ENCODE results near the gene MYMK. TPM values are rescaled to one million over a fixed set of nuclear protein-coding genes. Genes with fewer than 3 reads are reported as not detected.

The MYMK gene
- total and polyA plus RNA-seq, 7 donors, result not detected

DNA sequence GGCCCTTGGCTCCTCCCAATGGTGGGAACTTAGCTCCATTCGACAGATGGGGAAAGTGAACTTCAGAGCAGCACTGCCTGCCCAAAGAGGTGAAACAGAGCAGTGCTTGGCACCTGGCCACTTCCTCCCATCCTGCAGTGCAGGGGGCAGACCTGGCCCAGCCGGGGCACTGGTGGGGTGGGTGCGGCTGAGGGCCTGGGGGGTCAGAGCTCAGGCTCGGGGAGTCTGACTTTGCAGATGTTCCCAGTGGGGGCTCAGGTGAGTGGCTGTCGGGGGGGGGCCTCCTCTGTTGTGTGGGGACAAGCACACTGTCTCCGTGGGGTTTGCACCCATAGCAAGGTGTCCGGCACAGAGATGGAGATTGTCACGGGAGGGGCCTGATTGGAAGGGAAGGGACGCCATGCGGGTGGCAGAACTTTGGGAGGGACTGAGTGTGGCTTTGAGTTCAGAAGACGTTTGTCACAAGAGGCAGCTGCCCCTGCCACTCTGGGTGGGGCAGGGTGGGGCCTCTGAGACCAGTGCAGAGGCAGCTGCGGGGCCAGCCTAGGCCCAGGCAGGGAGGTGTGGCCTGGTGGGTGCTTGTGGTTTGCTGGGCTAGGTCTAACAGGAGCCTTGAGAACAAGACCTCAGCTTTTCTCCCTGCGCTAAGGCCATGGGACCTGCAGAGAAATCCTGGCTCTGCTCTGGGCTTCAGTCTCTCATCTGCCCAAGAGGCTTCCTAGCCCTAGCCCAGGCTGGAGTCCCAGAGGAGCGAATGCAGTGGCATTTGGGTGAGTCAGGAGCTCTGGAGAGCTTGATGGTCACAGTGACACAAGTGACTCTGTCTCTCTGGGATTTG, 2.5 kb downstream of the MYMK start:
- Histone ChIP-seq H3K36me3 (no peaks in the 10 kb centered on the region), H3K4me1 (peaks cover 0 to 14% (median 10%) of the 10 kb centered on the region in 4 donors), H3K9me3 (no peaks in the 10 kb centered on the region), H3K27me3 (no peaks in the 10 kb centered on the region), H3K4me3 (no peak overlapping the region), H3K27ac (no peak overlapping the region)
- WGBS, 2 donors, result 29 to 63% methylated on average over 14 of the region's 14 CpGs
- intact Hi-C loops (cut with DNase I), result no loop called here
- TF ChIP-seq POLR2AphosphoS5 (IDR thresholded peaks at IDR 0.05), result no peak
- no peak for TF ChIP-seq POLR2A (IDR thresholded peaks at IDR 0.05)
- no peak for TF ChIP-seq EP300 (IDR thresholded peaks at IDR 0.05)
- TF ChIP-seq, protein P1, sequence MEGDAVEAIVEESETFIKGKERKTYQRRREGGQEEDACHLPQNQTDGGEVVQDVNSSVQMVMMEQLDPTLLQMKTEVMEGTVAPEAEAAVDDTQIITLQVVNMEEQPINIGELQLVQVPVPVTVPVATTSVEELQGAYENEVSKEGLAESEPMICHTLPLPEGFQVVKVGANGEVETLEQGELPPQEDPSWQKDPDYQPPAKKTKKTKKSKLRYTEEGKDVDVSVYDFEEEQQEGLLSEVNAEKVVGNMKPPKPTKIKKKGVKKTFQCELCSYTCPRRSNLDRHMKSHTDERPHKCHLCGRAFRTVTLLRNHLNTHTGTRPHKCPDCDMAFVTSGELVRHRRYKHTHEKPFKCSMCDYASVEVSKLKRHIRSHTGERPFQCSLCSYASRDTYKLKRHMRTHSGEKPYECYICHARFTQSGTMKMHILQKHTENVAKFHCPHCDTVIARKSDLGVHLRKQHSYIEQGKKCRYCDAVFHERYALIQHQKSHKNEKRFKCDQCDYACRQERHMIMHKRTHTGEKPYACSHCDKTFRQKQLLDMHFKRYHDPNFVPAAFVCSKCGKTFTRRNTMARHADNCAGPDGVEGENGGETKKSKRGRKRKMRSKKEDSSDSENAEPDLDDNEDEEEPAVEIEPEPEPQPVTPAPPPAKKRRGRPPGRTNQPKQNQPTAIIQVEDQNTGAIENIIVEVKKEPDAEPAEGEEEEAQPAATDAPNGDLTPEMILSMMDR (IDR thresholded peaks at IDR 0.05), result no peak
- DNase-seq, result no peak

DNA sequence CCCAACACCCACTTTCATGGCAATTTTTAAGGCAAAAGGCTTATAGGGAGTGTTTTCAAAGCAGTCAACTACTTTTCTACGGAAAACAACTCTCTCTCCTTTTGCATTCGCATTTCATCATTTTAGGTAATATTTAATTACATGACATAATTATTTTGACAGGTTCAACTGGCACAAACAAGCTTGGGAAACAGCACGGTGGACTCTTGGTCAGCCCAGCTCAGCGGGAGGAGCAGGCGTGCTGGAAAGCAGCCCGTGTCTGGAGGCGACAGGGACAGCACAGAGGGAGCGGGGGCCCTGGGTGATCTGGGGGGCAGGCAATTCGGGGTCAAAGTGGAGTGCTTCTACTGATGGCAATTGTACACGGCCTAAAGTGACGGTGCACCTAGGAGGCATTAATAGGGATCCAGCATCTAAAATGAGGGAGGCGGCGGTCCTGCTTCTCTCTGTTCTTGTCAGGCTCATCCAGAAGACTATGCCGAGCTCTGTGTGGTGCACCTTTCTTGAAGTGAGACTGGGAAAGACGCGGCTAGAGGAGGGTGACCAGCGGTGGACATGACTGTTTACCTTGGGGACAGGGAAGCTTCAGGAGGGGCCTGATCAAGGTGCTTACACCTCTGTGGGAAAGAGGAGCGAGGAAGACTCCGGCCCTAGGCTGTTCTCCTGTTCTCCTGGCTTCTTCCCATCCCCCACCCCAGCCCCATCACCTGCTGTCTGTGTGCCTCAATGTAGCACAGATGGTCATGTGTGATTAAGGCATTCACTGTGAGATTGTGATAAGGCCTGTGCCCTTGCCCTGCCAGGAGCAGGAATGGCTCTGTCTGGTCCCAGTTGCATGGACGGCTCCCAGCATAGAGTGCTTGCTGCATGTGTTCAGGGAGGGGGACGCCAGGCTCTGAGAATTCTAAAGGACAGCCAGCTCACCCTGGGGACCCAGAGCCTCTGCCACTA, 3.4 kb downstream of the MYMK start:
- intact Hi-C loops (cut with DNase I), result no loop called here
- peaks cover 0 to 5% (median under 1%) of the 10 kb centered on the region in 4 donors for H3K4me1 ChIP-seq
- WGBS, 2 donors, result 83 to 91% methylated on average over 21 of the region's 21 CpGs
- no peak for DNase-seq
- H3K27me3 ChIP-seq, result no peaks in the 10 kb centered on the region
- no peak overlapping the region for H3K4me3 ChIP-seq
- no peaks in the 10 kb centered on the region for H3K9me3 ChIP-seq
- H3K36me3 ChIP-seq, result no peaks in the 10 kb centered on the region
- H3K27ac ChIP-seq, result no peak overlapping the region
- no peak for TF ChIP-seq POLR2A (IDR thresholded peaks at IDR 0.05)
- TF ChIP-seq, protein P1 (IDR thresholded peaks at IDR 0.05), result no peak
- TF ChIP-seq EP300 (IDR thresholded peaks at IDR 0.05), result no peak
- TF ChIP-seq POLR2AphosphoS5 (IDR thresholded peaks at IDR 0.05), result no peak

DNA sequence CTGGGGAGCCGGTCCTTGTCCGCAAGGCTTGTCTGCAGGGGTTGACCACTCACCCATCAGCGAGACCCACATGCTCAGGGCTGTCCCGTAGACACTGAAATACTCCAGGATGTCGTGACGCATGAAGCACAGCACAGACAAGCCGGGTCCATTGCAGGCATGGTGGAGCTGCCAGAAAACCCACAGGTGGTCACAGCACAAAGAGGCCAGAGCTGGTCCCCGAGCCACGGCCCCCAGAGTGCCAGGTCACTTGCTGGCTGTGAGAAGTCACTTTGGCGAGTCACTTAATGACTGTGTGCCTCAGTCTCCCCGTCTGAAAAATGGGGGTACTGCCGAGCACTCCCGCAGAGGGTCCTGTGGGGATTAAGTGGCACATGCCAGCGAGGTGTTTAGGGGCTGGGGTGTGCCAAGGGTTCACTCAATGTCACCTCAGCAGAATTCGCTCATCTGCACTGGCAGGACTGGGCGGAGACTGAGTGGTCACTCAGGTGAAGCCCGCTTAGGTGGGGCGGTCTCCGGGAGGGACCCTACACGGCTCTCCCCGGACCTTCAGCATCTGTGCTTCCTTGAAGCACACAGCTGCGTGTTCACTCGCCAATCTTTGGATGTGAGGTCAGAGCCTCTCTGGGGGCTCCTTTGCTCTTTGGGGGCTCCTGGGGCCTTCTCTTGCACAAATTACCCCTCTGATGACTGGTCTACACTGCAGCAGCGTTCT, 4.5 kb downstream of the MYMK start:
- Histone ChIP-seq H3K27ac (no peak overlapping the region), H3K36me3 (no peaks in the 10 kb centered on the region), H3K9me3 (no peaks in the 10 kb centered on the region), H3K4me1 (no peaks in the 10 kb centered on the region), H3K27me3 (peaks cover 0 to 5% (median 1%) of the 10 kb centered on the region in 3 donors), H3K4me3 (no peak overlapping the region)
- TF ChIP-seq POLR2A (IDR thresholded peaks at IDR 0.05) (no peak), POLR2AphosphoS5 (IDR thresholded peaks at IDR 0.05) (no peak), EP300 (IDR thresholded peaks at IDR 0.05) (no peak)
- TF ChIP-seq, protein P1 (IDR thresholded peaks at IDR 0.05), result no peak
- WGBS, 2 donors, result 88 to 92% methylated on average over 24 of the region's 24 CpGs
- DNase-seq, result no peak
- intact Hi-C loops (cut with DNase I), result no loop called here

DNA sequence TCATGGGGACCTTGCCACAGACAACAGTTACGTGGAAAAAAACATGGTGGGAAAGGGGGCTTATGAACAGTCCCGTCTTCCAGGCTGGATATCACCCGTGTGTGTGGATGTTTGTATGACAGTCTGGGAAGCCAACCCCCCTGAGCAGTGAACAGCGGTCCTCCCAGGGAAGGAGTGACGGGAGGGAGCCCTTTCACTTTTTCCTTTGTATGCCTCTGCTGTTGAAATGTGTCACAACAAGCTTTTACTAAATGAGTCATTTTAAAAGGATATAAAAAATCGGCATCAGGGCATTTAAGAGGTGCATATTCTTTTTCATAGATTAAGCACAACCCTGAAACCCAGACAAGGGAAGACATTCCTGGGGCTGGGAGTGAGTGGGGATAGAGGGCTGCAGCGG, 5.1 kb downstream of the MYMK start:
- no peak for TF ChIP-seq POLR2AphosphoS5 (IDR thresholded peaks at IDR 0.05)
- TF ChIP-seq, protein P1 (IDR thresholded peaks at IDR 0.05), result no peak
- TF ChIP-seq POLR2A (IDR thresholded peaks at IDR 0.05), result no peak
- TF ChIP-seq EP300 (IDR thresholded peaks at IDR 0.05), result no peak
- H3K9me3 ChIP-seq, result no peaks in the 10 kb centered on the region
- H3K4me3 ChIP-seq, result no peak overlapping the region
- WGBS, 2 donors, result 80 to 84% methylated on average over 7 of the region's 7 CpGs
- intact Hi-C loops (cut with DNase I), result no loop called here
- H3K27ac ChIP-seq, result no peak overlapping the region
- no peaks in the 10 kb centered on the region for H3K36me3 ChIP-seq
- peaks cover 0 to under 1% (median under 1%) of the 10 kb centered on the region in 4 donors for H3K4me1 ChIP-seq
- DNase-seq, result no peak
- H3K27me3 ChIP-seq, result peaks cover 0 to 11% (median 7%) of the 10 kb centered on the region in 3 donors

Measured in sigmoid colon (tissue), 7 donors.